Measurements from ENCODE around the gene PGP.
"Not testable (repeated sequence)": the region's sequence is repeated elsewhere in the genome, so short reads cannot be mapped to it uniquely, and the experiment has no call there.

The PGP gene

GRCh38 chr16:2214719-2214968, at the start of gene PGP:
TSS of gene PGP (minus strand) at chr16:2214840. CDS start at chr16:2214777, 63 bp downstream.
- H3K27ac ChIP-seq, result peak within 1 kb of the TSS; percentile 83
- no peak for TF ChIP-seq CTCF (conservative IDR thresholded peaks at IDR 0.05)

DNA sequence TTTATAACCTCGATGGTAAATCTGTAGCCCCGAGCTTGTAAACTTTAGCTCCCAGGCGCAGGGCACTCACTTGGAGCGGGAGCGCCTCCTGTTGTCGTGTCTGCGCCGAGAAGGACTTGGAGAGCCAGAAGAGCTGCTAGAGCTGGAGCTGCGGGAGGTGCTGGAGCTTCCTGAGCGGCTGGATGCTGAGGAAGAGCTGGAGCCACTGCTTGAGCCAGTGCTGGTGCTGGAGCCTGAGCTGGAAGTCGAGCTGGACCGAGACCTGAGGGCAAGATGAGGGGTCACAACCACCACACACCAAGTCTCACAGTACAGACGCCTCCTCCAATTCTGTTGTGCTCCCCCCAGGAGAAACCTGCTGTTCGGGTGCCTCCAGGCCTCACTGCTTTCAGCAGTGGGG, 48.4 kb upstream of the PGP start:
- H3K27ac ChIP-seq, result not testable (repeated sequence)

DNA sequence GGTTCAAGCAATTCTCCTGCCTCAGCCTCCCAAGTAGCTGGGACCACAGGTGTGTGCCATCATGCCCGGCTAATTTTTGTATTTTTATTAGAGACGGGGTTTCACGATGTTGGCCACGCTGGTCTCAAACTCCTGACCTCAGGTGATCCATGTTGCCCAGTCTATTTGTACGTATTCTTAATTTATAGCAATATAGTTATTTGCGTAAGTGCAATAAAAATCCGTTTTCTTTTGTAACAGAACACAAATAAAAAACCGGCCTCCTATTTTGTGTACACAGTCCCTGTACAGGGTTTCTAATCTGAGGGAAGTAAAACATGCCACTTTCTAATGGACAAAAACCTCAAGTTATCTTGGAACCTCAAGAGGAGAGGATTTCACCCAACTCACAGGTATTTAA, 45.6 kb upstream of the PGP start:
- H3K27ac ChIP-seq, result peak overlapping the region; percentile 60
- no peak for TF ChIP-seq CTCF (conservative IDR thresholded peaks at IDR 0.05)

GRCh38 chr16:2258530-2258929, 43.9 kb upstream of the PGP start:
- H3K27ac ChIP-seq, result peak overlapping the region; percentile 60; the same call in 1 of the 2 replicates

DNA sequence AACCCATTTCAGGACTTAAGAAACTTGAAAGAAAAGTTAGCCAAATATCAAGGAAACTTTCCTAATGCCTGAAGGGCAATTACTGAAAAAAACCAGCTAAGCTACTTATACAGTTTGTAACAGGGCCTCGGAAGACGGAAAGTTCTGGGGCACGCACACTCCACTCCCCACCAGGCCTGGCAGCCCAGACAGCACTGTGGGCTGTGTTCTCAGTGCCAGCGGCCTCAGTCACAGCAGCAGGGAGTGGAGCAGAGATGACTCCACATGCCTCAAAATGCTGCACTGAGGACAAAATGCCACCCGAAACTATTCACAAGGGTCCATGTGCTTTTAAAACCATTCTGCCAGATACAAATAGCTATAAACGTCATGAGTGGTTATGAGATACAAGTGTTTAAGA, 43.1 kb upstream of the PGP start:
- H3K27ac ChIP-seq, result no peak overlapping the region

GRCh38 chr16:2256531-2257140, 42.0 kb upstream of the PGP start:
- TF ChIP-seq CTCF (conservative IDR thresholded peaks at IDR 0.05), result no peak
- H3K27ac ChIP-seq, result no peak overlapping the region

More for the DNA sequence above, 43.1 kb upstream of the PGP start:
- no peak for TF ChIP-seq CTCF (conservative IDR thresholded peaks at IDR 0.05)

- H3K27ac ChIP-seq, result no peak overlapping the region
Measured at GRCh38 chr16:2253293-2253692, 38.7 kb upstream of the PGP start.

DNA sequence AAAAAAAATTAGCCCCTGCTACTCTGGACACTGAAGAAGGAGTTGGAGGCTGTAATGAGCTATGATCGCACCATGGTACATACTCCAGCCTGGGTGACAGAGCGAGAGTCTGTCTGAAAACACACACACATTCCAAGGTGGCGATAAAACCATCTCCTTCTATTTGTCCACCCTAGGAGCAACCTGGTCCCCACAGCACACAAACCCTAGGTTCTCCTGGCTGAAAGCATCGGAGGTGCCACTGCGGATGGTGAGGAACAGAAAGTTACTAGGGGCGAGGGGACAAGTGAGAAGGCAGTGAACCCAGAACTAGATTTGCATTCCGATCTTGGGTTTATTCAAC, 38.1 kb upstream of the PGP start:
- peak overlapping the region; percentile 87 for H3K27ac ChIP-seq
- TF ChIP-seq CTCF (conservative IDR thresholded peaks at IDR 0.05), result no peak

More at GRCh38 chr16:2253293-2253692, 38.7 kb upstream of the PGP start:
- no peak for TF ChIP-seq CTCF (conservative IDR thresholded peaks at IDR 0.05)
